Pancreas (tissue), 10 donors: Measurements from ENCODE around the gene PP2D1. TPM values are rescaled to one million over a fixed set of nuclear protein-coding genes. Genes with fewer than 3 reads are reported as not detected.
"Not testable (repeated sequence)": the region's sequence is repeated elsewhere in the genome, so short reads cannot be mapped to it uniquely, and the experiment has no call there.

Source experiments
- ATAC-seq, 4 donors: fragments of 200-7000 bp; cut with Tn5 transposase; one replicate each; pipeline versions ENCODE4 v1.8.0 to v1.9.1; 2020; ENCODE audit warnings: mild to moderate bottlenecking in 4 of 4, moderate library complexity in 4 of 4
- DNase-seq, 6 donors: peaks; one replicate each; pipeline ENCODE4 v3.0.0-alpha.2; 2020
- FAIRE-seq: peaks from 2 replicates; lab custom pipeline; 2012; peaks lifted over from hg19 to GRCh38; lab: Jason Lieb, UNC
- H3K27ac ChIP-seq, 4 donors: fragments of 200-600 bp; sonication (generic); 1 replicate in 3 of 4; 2 replicates in 1 of 4; pipeline versions ENCODE4 v1.5.0 to v1.8.0; 2020
- H3K27me3 ChIP-seq, 4 donors: fragments of 200-600 bp; one replicate each; pipeline ENCODE4 v1.8.0; 2021
- H3K36me3 ChIP-seq, 3 donors: fragments of 200-600 bp; sonication (generic) in 1 of 3; one replicate each; pipeline versions ENCODE4 v1.5.0 to v1.8.0; 2020 to 2021
- H3K4me1 ChIP-seq, 3 donors: fragments of 200-600 bp; one replicate each; pipeline ENCODE4 v1.8.0; 2021
- H3K4me3 ChIP-seq, 4 donors: fragments of 200-600 bp; sonication (generic) in 2 of 4; one replicate each; pipeline versions ENCODE4 v1.5.0 to v1.8.0; 2020 to 2021
- H3K9me3 ChIP-seq, 4 donors: fragments of 200-600 bp; one replicate each; pipeline ENCODE4 v1.8.0; 2021
- CTCF ChIP-seq, 4 donors: fragments of 200-600 bp; sonication (generic) in 3 of 4; IDR thresholded peaks; one replicate each; pipeline versions ENCODE4 v1.5.0 to v1.8.0; 2021; ENCODE audit warnings: antibody characterized with exemption in 4 of 4
- WGBS, 2 donors: extraction: QIAGEN DNeasy Blood & Tissue Kit; methylation state at CpG; one replicate each; pipeline ENCODE4 v1.1.7; 2013; 5-methylcytosine and 5-hydroxymethylcytosine counted together
- intact Hi-C, 3 donors: fragments of 100-400 bp; cut with DNase I; formaldehyde crosslinking; loops; one replicate each; pipeline versions ENCODE4 v1.11.1 to v1.14.2; 2022
- polyA plus RNA-seq, 2 donors: library from polyadenylated mRNA; stranded (reverse); fragments of 200-250 nt; gene quantifications; one replicate each; pipeline ENCODE4 v1.2.3, GENCODE V29; 2013
- total RNA-seq, 6 donors: library from RNA; stranded (reverse); fragmentation: NEBNext Ultra II Directional in 4 of 6; extraction: Animal tissue kit (Norgen Biotek cat#: 25700) in 4 of 6; gene quantifications; one replicate each; pipeline versions ENCODE4 v1.2.1 to v1.2.4, GENCODE V29; 2021 to 2023
- donor health status: healthy with polysubstance abuse.
- donor health status: DM: no; HTN: no; CAD: no; lungs with moderate emphysema.
- donor health status: DM: no; HTN: no; CAD: no.
- donor health status: control.
- donor health status: control.
- donor health status: Bipolar disorder and iron deficiency.
- donor health status: DM: yes; HTN: yes; CAD: no.
- donor health status: DM: no; HTN: no; CAD: no.
- donor health status: DM: no; HTN: no; CAD: no.
- donor health status: DM: yes; HTN: yes; CAD: no.

Gene PP2D1
- total and polyA plus RNA-seq, 8 donors: not detected

GRCh38 chr3:19994796-19995195 is 17.3 kb downstream of the PP2D1 start:
- intact Hi-C loops: no loop called here
- no peak for ATAC-seq
- TF ChIP-seq CTCF (IDR thresholded peaks at IDR 0.05): no peak
- Histone ChIP-seq H3K36me3 (no peaks in the 10 kb centered on the region), H3K4me1 (no peaks in the 10 kb centered on the region), H3K27me3 (no peaks in the 10 kb centered on the region), H3K4me3 (no peak overlapping the region), H3K27ac (no peak overlapping the region), H3K9me3 (no peaks in the 10 kb centered on the region)
- no peak for FAIRE-seq
- 78 to 94% methylated on average over 2 of the region's 2 CpGs for WGBS, 2 donors
- no peak for DNase-seq

DNA sequence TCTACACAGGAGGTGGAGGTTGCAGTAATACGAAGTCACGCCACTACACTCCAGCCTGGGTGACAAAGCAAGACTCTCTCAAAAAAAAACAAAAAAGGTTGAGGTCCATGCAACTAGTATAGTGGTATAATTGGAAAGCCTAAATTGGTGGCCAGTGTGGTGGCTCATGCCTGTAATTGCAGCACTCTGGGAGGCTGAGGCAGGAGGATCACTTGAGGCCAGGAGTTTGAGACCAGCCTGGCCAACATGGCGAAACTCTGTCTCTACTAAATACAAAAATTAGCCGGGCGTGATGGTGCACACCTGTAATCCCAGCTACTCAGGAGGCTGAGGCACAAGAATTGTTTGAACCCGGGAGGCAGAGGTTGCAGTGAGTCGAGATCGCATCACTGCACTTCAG is 23.2 kb downstream of the PP2D1 start:
- H3K27me3 ChIP-seq, H3K4me3 ChIP-seq, FAIRE-seq, H3K9me3 ChIP-seq, H3K4me1 ChIP-seq, H3K27ac ChIP-seq, H3K36me3 ChIP-seq, DNase-seq, intact Hi-C loops, ATAC-seq: not testable (repeated sequence)
- 97 to 99% methylated on average over 8 of the region's 8 CpGs for WGBS, 2 donors

- Histone ChIP-seq H3K9me3 (no peaks in the 10 kb centered on the region), H3K27me3 (no peaks in the 10 kb centered on the region), H3K4me3 (no peak overlapping the region), H3K27ac (no peak overlapping the region), H3K36me3 (peaks cover 0 to 27% (median 0%) of the 10 kb centered on the region in 3 donors), H3K4me1 (peaks cover 0 to 9% (median 0%) of the 10 kb centered on the region in 3 donors)
- no peak for TF ChIP-seq CTCF (IDR thresholded peaks at IDR 0.05)
- 27 to 32% methylated on average over 3 of the region's 3 CpGs for WGBS, 2 donors
- no peak for FAIRE-seq
- ATAC-seq: peak in 2 of 4 donors; percentile 21 to 51
- DNase-seq: no peak
- intact Hi-C loops: no loop called here
Observed at GRCh38 chr3:19972054-19972453, 40.0 kb downstream of the PP2D1 start.

DNA sequence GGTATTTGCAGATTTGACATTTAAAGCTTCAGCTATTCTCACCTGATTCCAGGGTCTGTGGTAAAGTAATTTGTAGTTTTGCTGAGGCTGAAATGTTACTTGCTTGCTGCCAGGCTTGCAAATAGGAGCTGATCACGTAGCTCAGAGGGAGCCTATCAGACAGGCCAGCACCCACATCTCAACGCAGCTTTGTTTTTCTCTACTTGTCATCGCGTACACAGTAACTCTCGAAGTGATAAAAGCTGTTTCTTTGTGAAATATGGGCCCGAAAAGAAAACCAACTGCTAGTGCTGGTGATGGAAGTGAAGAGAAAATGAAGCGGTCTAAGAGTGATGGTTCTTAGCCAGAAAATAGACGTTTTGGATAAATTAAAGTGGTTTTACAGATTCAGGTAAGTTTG is 41.7 kb downstream of the PP2D1 start:
- H3K4me1 ChIP-seq: peaks cover 0 to 9% (median 0%) of the 10 kb centered on the region in 3 donors

GRCh38 chr3:19967812-19968211 is 44.3 kb downstream of the PP2D1 start:
- no peak for DNase-seq

More for the DNA sequence above, 41.7 kb downstream of the PP2D1 start:
- Histone ChIP-seq H3K27ac (no peak overlapping the region), H3K4me3 (no peak overlapping the region), H3K27me3 (no peaks in the 10 kb centered on the region), H3K36me3 (peaks cover 0 to 11% (median 0%) of the 10 kb centered on the region in 3 donors), H3K9me3 (no peaks in the 10 kb centered on the region)
- intact Hi-C loops: no loop called here
- no peak for TF ChIP-seq CTCF (IDR thresholded peaks at IDR 0.05)
- WGBS, 2 donors: 70 to 77% methylated on average over 8 of the region's 8 CpGs
- ATAC-seq: peak in 1 of 4 donors; percentile 37
- FAIRE-seq: no peak
- no peak for DNase-seq

More at GRCh38 chr3:19967812-19968211, 44.3 kb downstream of the PP2D1 start:
- peaks cover 0 to 7% (median 0%) of the 10 kb centered on the region in 3 donors for H3K4me1 ChIP-seq
- no peak overlapping the region for H3K4me3 ChIP-seq
- intact Hi-C loops: no loop called here
- no peaks in the 10 kb centered on the region for H3K9me3 ChIP-seq
- FAIRE-seq (no peak), ATAC-seq (no peak)
- TF ChIP-seq CTCF (IDR thresholded peaks at IDR 0.05): no peak
- WGBS, 2 donors: 78 to 79% methylated on average over 4 of the region's 4 CpGs
- H3K27me3 ChIP-seq: no peaks in the 10 kb centered on the region
- H3K36me3 ChIP-seq: no peaks in the 10 kb centered on the region
- H3K27ac ChIP-seq: no peak overlapping the region
